GM18526 (cell line): ENCODE measurements around the gene F11R.

Experiments used
- POLR2A ChIP-seq: IDR thresholded peaks from 3 replicates; pipeline ENCODE4 v1.6.1; 2011; ENCODE audit not compliant: insufficient read length; ENCODE audit errors: extremely low read depth

The F11R gene

DNA sequence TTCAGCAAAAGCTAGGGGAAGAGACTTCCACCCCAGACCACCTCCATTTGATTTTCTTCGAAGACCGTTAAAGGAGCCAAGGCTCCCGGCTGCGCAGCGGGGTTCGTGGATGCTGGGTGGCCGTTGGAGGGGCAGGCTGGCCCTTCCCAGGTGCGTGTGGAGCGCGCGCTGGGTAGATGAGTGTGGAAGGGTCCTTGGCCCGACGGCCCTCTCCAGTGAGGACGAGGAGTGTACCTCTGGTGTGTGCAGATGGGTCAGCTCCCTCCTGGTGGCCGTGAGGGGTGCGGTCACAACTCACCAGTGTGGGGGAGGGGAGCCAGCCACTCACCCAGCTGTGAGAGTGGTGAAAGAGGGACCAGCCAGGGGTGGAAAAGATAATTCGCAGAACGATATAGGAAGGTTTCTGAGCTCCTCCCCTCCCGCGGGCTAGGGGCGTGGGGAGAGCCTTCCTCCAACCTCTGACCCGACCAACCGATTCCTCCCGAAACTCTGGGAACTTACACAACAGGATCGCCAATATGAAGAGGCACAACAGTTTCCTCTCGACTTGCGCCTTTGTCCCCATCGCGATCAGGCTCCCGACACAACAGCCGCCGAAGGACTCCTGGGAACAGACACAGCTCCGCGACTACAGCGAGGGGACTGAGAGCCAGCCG, at the start of gene F11R:
Gene F11R (minus strand): TSS at position 644 of the 656 bp plus-strand sequence. CDS start 79 bp downstream, at position 565.
- no peak for TF ChIP-seq POLR2A

DNA sequence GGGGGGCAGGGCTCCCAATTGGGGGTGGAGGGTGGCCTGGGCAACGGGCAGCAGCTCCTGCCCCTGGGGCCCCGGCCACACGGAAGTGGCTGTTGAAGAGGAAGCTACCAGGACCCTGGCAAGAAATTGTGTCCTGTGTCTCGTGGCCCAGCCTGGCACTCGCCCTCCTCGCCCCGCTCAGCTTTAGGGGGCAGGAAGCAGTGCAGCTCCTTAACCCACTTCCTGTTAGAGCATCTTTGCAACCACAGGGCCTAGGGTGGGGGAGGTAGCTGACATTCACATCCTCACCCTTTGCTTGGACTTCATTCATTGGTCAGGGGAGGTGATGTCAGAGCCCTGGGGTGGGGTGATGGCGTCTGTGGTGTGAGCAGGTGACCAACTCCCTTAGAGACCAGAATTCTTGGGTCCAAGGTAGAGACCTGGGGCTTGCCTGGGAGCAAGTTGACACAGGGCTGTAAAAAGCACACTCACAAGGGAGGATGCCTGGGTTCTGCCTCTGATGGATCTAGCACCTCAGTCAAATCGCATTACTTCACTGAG, 48.8 kb upstream of the F11R start, which contains the start of gene ARHGAP30:
Gene ARHGAP30 (minus strand): TSS at position 161 of the 540 bp plus-strand sequence. CDS start 267 bp downstream, outside the sequence.
- peak; percentile 87 for TF ChIP-seq POLR2A

DNA sequence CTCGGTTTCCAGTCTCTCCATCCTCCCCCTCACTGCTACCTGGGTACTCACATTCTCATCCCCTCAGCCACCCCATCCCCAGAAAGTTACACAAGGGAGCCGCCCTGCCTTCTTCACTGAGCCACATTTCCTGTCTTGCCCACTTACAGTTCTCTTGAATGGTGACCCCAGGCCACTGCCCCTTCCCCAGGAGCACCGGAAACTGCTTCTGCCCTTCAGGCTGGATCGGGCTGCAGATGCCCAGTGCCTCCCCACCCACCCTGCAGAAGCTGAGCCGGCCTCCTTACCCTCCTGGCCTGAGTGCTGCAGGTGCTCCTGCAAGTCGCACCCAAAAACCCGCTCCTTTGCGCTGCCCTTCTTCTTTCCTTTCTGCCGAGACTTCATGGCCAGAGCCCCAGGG, 48.3 kb upstream of the F11R start:
- no peak for TF ChIP-seq POLR2A

DNA sequence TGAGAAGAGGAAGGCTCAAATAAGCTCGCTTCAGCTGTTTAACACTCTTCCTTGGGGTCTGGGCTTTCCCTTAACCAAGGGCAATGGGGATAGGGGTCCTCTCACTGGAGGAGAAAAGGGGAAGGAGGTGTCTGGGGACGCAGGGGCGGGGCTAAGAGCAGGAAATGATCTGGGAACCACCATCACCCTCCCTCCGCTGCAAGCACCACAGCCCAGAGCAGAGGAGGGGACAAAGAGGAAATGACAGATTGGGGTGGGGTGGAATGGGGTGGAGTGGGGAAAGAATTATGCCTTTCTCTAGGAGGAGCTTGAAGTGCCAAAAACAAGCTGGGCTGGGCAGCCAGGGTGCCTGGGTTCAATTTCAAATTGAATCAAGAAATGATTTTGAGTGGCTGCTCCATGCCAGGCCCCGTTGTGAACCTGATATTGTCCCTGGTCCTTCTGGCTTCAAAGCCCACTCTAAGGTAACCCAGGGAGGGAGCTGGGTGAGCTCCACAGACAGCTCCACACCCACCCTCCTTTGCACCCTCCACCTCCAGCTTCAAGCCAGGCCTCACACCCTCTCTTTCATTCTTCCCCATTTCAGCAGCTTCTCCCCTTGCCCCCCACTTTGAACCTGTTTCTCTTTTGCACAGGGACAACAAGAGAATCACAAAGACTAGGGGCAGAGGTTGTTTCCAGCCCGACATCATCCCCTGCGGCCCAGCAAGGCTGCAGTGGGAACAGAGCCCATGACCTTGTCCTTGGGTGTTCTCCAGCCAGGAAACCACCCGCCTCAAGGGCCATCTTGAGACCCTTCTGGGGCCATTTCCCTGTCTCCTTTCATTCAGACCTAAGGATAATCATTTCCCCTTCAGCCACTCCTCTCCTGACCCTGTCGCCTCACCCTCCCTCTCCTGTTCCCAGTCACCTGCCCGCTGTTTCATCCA, 47.6 kb upstream of the F11R start:
- peak; percentile 48 for TF ChIP-seq POLR2A

DNA sequence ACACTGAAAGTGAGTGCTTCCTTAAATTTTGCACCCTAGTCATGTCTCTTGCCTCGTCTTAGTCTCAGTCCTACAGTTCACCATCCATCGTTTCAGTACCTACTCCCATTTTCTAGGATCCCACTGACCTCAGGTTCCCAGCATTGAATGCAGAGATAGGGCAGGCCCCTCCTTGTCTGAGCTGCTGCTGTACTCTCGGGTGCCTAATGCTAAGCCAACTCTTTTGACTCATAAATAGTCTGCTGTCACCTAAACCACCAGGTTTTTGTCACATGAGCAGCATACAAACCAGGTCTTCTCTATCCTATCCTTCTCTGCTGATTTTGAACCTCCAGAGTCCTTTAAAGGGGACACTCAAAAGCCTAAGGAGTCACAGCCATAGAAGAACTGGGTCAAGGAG, 45.7 kb upstream of the F11R start:
- no peak for TF ChIP-seq POLR2A

DNA sequence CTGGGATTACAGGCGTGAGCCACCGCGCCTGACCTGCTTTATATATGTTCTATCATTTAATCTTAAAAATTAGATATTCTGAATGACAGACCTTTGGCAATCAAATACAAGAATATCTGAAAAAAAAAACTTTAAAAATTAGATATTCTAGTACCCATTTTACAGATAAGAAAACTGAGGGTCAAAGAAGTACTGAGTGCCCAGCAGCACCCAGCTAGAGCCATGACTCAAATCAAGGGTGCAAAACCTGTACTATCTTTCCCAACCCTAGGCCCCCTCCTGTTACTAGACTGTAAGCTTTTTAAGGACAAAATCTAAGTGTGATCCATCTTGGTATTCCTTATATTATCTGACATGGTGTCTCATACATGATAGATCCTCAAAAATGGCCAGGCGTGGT, 40.5 kb upstream of the F11R start:
- no peak for TF ChIP-seq POLR2A

DNA sequence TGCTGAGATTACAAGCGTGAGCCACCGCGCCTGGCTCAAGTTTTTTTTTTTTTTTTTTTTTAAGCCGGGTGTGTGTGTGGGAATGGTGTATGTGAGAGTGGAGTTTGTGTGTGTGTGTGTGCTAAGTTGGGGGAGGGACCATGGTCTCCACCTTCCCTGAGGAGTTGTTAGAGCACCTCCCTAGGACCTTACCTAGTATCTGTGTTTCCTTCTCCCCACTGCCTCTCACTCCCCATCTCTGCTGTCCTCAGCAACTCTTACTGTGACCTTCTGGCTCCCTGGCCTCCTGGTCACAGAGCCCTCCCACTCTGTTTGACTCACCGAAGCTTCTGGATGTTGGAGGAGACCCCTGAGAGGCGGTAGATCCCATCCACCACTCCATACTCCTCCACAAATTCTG, 38.3 kb upstream of the F11R start:
- no peak for TF ChIP-seq POLR2A

DNA sequence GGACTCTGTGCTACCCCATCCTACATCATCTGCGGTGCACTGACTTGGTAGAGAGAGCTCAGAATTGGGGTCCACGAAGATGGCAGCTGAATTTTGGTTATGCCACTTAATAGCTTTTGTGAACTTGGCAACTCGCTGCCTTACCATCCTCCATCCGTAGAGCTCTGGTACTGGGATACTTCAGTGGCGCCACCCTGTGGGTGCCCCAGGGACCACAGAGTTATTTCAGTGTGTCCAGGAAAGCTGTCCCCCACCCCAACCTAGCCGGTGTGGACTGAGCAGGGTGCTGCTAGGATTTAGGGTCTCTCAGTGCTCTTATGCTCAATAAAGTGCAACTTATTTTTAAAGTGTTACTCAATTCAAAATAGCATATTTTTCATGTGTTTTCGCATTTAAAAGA, 33.9 kb upstream of the F11R start:
- TF ChIP-seq POLR2A: no peak

DNA sequence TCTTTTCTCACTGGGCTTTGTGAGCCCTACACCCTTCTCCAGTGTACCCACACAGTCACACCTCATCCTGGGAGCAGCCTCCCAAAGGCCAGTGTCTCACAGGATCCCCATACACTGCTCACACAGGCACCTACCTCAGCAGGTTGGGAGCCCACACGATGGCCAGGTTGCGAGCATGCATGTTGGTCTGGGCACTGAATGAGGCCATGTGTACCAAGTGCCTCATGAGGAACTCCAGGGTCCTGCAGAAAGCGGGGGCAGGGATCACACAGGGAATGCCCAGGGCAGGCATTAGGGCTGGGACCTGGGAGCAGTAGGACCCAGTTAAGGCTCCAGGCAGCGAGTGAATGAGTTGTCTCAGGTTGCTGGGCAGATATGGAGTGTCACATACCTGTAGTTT, 33.3 kb upstream of the F11R start:
- no peak for TF ChIP-seq POLR2A

DNA sequence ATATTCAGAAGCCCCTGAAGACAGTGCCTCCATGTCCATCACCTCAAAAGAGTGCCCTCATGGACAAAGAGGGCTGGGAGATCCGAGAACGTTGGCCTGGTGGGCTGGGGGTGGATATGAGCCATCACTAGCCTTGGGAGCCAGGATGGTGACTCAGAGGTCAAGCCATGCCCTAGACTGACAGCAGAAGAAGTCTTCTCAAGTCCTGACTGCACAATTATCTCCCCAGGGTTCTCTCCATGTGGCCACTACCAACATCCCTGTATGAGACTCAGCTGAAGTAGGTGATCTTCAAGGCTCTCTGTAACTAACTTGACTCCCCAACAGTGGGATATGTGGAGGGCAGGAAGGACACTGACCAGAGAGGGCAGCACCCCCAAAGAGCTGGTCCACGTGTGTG, 31.9 kb upstream of the F11R start:
- TF ChIP-seq POLR2A: no peak

DNA sequence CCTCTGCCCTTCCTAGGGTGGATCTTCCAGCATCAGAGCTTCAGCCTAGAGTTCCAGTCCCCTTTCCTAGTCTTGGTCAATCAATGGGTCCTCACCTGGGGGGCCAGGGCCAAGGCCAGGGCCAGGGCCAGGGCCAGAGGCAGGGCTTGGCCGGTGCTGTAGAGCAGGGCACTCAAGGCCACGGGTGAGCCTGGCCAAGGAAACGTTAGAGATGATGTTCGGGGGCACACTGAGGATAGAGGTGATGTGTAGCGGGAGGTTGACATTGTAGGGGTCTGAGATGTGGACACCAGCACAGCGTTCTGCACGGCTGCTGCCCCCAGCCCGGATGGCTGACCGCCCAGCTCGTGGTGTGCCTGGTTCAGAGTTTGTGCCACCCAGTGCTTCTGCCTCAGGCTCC, 30.3 kb upstream of the F11R start:
- TF ChIP-seq POLR2A: no peak

DNA sequence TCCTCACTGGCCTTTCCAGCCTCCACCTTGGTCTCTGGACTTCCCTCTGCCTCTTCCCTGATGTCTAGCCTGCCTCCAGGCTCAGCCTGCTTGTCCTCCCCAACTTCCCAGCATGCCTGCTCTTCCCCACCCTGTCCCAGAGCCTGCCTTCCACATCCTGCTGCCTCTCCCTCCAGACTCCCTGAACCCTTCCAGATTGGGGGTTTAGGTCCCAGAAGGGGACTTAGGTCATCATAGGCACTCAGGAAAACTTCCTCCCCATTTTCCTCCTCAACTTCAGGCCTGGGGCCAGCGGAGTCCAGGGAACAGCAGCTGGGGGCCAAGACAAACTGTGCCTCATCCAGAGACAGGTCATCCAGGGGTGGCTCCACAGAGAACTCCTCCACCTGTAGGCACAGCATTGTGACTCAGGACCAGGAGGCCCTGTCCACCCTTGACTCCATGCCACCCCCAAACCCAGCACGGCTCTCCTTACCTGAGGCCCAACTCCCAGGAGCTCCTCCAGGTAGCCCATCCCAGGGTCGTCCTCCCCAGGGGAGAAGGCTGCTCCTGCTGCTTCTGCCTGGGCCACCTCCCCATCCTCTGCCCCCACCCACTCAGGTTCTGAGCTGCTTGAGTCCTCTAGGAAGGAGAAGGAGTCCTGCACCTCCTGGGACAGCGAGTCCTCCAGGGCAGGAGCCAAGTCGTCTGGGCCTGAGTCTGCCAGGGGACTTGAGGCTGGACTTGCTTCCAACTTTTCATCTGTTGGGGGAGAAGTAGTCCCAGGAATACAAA, 28.2 kb upstream of the F11R start:
- no peak for TF ChIP-seq POLR2A

DNA sequence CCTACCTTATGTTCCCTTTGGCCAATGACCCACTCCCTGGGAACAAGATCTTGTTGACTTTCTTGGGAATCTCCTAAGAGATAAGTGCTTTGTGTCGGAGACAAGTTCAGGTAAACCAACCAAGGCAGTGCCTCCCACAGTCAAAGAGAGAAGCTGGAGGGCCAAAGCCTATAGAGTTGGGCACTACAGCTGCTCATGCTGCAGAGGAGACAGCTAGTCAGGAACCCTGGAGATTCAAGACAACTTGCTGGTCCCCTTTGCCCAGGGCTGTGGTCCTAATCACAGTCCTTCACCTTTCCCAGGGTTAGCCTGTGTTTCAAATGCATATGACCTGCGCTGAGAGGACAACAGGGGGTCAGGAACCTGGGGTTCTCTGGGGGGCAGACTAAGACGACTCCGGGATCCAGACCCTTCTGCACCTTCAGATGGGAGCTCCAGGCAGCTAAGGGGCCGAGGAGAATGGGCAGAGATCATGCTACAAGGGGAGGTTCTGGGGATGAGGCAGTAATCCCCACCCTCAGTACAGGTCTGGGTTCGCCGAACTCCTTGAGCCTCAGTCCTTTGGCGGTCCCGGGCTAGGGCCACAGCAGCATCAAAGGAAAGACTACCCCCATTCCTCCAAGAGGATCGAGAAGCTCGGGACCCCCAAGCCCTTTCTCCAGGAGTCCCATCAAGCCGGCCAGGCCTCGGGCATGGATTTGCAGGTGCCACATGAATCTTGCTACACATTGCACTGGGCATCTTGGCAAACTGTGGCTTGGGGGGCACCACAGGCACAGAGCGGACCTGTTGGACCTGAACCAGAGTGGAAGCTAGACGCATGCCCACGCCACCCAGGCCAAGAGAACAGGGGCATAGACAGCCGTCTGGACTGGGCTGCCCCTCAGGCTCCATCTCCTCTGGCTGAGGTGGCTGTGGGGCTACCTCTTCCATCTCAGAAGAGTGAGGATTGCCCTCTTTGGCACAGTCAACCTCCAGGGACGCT, 26.8 kb upstream of the F11R start:
- TF ChIP-seq POLR2A: no peak

DNA sequence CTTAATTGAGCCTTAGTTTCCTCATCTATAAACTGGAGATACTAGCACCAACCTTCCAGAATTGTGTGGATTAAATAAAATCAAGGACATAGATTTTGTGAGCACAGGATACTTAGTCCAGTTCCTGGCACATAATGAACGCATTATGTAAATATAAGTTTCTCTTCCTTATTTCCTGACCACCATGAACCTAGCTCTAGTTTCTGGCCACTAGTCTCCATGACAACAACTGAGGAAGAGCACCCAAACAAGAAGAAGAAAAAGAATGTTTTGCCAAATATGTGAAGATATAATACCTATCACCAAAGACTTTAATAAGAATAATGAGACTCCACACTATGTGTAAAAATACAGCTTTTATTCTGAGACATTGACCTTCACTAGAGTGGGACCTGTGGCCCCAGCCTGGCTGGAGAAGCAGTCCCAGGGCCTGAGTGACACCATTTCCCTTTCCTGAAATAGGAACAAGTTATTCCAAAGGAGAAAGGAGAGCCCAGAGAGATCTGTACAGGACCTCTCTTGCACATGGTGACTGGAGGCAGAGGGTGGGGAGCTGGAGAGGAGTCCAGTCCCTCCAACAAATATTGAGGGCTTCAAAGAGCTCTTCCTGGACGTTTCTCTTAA, 25.8 kb upstream of the F11R start:
- no peak for TF ChIP-seq POLR2A
